ENCODE data around the gene BPIFB3. TPM values are rescaled to one million over a fixed set of nuclear protein-coding genes. Genes with fewer than 3 reads are reported as not detected.

Gene BPIFB3
- total and polyA plus RNA-seq, 9 donors, result 0.15 TPM; not detected in 8

GRCh38 chr20:33063271-33063670 is 9.6 kb downstream of the BPIFB3 start:
- WGBS, 3 donors, result 84 to 89% (median 87%) methylated on average over 6 of the region's 6 CpGs
- no peak overlapping the region for H3K4me3 ChIP-seq
- no peaks in the 10 kb centered on the region for H3K27me3 ChIP-seq
- intact Hi-C loops (cut with DNase I), result loop anchor here in 1 of 4 donors (10.0 kb wide), 1 partner anchor 58 kb away; the partner anchor contains the start of genes BPIFB2 and SUN5
- no peaks in the 10 kb centered on the region for H3K36me3 ChIP-seq
- no peak overlapping the region for H3K27ac ChIP-seq
- no peak for DNase-seq
- TF ChIP-seq POLR2A (IDR thresholded peaks at IDR 0.05), result no peak
- TF ChIP-seq CTCF (IDR thresholded peaks at IDR 0.05), result no peak
- no peak for TF ChIP-seq EP300 (IDR thresholded peaks at IDR 0.05)
- H3K9me3 ChIP-seq, result no peaks in the 10 kb centered on the region
- H3K4me1 ChIP-seq (ENCODE audit: insufficient read depth), result no peaks in the 10 kb centered on the region

DNA sequence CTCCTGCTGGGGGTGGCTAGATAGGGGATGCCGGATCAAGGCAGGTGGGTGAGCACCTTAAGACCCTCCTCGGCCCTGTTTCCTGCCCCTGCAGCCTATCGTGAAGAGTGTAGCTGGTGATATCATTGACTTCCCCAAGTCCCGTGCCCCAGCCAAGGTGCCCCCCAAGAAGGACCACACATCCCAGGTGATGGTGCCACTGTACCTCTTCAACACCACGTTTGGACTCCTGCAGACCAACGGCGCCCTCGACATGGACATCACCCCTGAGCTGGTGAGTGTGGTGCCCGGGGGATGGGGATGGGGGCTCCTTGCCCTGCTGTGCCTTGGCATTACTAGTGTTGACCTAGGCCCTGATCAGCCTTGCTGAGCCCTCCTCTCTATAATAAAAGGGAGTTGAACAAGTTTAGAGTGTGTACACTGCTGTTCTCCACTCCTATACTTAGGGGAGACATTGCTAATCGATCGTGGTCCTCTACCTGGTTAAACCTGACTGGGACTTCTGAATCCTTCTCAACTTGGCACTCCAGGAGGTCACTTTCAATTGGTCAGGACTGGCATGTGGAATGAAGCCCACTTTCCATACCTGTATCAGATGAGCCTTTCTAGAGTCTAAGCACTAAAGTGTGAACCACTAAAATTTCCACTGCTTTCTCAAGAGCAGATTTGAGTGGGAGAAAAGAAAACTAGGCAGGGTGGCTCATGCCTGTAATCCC is 11.0 kb downstream of the BPIFB3 start:
- H3K9me3 ChIP-seq, result no peaks in the 10 kb centered on the region
- H3K27ac ChIP-seq, result no peak overlapping the region
- no peak for DNase-seq
- TF ChIP-seq POLR2A (IDR thresholded peaks at IDR 0.05), result no peak
- no peak for TF ChIP-seq EP300 (IDR thresholded peaks at IDR 0.05)
- no peak for TF ChIP-seq CTCF (IDR thresholded peaks at IDR 0.05)
- H3K36me3 ChIP-seq, result no peaks in the 10 kb centered on the region
- H3K4me3 ChIP-seq, result no peak overlapping the region
- intact Hi-C loops (cut with DNase I), result loop anchor here in 1 of 4 donors (10.0 kb wide), 1 partner anchor 60 kb away; the partner anchor contains the start of genes BPIFB2 and SUN5
- 88 to 91% (median 90%) methylated on average over 11 of the region's 11 CpGs for WGBS, 3 donors
- H3K27me3 ChIP-seq, result no peaks in the 10 kb centered on the region
- no peaks in the 10 kb centered on the region for H3K4me1 ChIP-seq (ENCODE audit: insufficient read depth)

DNA sequence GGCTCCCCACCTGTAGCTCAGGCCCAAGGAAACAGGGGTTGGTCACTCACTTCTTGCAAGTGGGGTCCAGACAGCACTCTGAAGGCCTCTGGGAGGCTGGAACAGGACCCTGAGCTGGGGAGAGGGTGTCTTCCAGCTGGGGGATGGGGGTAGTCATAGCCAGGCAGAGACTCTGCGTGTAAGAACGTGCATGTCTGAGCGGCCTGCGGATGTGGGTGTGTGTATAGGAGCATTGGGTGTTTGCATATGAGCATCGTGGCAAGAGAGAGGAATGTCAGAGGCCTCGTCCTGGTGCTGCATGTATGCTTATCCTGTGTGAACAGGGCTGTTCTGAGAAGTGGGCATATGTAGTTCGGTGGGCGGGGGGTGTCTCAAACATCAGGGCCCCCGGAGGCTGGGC is 12.1 kb downstream of the BPIFB3 start:
- intact Hi-C loops (cut with DNase I), result loop anchor here in 1 of 4 donors (10.0 kb wide), 1 partner anchor 61 kb away; the partner anchor contains the start of genes BPIFB2 and SUN5
- no peaks in the 10 kb centered on the region for H3K9me3 ChIP-seq
- H3K4me1 ChIP-seq (ENCODE audit: insufficient read depth), result no peaks in the 10 kb centered on the region
- TF ChIP-seq EP300 (IDR thresholded peaks at IDR 0.05) (no peak), CTCF (IDR thresholded peaks at IDR 0.05) (no peak), POLR2A (IDR thresholded peaks at IDR 0.05) (no peak)
- H3K27me3 ChIP-seq, result no peaks in the 10 kb centered on the region
- H3K27ac ChIP-seq, result no peak overlapping the region
- H3K4me3 ChIP-seq, result no peak overlapping the region
- DNase-seq, result no peak
- no peaks in the 10 kb centered on the region for H3K36me3 ChIP-seq
- 78 to 81% (median 78%) methylated on average over 9 of the region's 9 CpGs for WGBS, 3 donors

DNA sequence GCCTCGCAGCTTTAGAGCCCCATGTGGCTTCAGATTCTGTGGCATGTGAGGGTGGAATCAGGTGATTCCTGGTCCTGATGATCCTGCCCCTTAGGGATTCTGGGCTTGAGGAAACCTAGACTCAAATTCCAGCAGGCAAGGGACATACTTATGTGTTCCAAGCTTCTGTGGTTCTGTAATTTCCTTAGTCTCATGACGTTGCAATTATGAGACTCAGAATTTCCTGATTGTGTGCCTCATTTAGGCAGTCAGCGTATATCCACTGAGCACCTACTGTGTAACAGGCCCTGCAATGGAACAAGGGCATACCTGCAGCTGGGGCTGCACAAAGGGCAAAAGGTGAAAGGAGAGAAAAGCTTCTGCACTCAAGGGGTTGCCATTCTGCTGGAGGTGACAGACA is 14.1 kb downstream of the BPIFB3 start:
- Histone ChIP-seq H3K27me3 (no peaks in the 10 kb centered on the region), H3K4me3 (no peak overlapping the region), H3K4me1 (ENCODE audit: insufficient read depth) (no peaks in the 10 kb centered on the region), H3K36me3 (no peaks in the 10 kb centered on the region), H3K9me3 (no peaks in the 10 kb centered on the region), H3K27ac (no peak overlapping the region)
- WGBS, 3 donors, result 71 to 77% (median 73%) methylated on average over 3 of the region's 3 CpGs
- TF ChIP-seq CTCF (IDR thresholded peaks at IDR 0.05) (no peak), EP300 (IDR thresholded peaks at IDR 0.05) (no peak), POLR2A (IDR thresholded peaks at IDR 0.05) (no peak)
- intact Hi-C loops (cut with DNase I), result loop anchor here in 1 of 4 donors (10.0 kb wide), 1 partner anchor 63 kb away; the partner anchor contains the start of genes BPIFB2 and SUN5
- DNase-seq, result no peak
